Prostate gland (tissue), 2 donors: Measurements from ENCODE around the gene XKR8.

Experiments used
- CTCF ChIP-seq, 4 experiments: fragments of 200-600 bp in 2 of 4; fragments of 450-650 bp in 2 of 4; sonication (generic) in 2 of 4; IDR thresholded peaks; 1 replicate in 3 of 4; 2 replicates in 1 of 4; pipeline ENCODE4 v1.5.1; 2016 to 2019; ENCODE audit warnings: antibody characterized with exemption in 4 of 4, mild to moderate bottlenecking in 2 of 4, moderate library complexity in 2 of 4
- POLR2A ChIP-seq: fragments of 450-650 bp; IDR thresholded peaks from one replicate; pipeline ENCODE4 v1.6.1; 2016; ENCODE audit warnings: antibody characterized with exemption, mild to moderate bottlenecking

GRCh38 chr1:27957655-27958054, 2.1 kb upstream of the XKR8 start:
- TF ChIP-seq CTCF (IDR thresholded peaks at IDR 0.05) (no peak), POLR2A (no peak)
